Peyer's patch (tissue), 4 donors: ENCODE measurements around the gene SDHB.

Source experiments
- POLR2A ChIP-seq, 2 donors: fragments of 450-650 bp; IDR thresholded peaks; one replicate each; pipeline ENCODE4 v1.5.1; 2017; ENCODE audit warnings: antibody characterized with exemption in 2 of 2, mild to moderate bottlenecking in 2 of 2, moderate library complexity in 2 of 2
- TF ChIP-seq, protein P1 (sequence below), 6 experiments: fragments of 450-650 bp in 4 of 6; fragments of 200-600 bp in 2 of 6; sonication (generic) in 1 of 6; IDR thresholded peaks; one replicate each; pipeline ENCODE4 v1.5.1; 2017 to 2019; ENCODE audit warnings: antibody characterized with exemption in 6 of 6, mild to moderate bottlenecking in 3 of 6, moderate library complexity in 1 of 6

DNA sequence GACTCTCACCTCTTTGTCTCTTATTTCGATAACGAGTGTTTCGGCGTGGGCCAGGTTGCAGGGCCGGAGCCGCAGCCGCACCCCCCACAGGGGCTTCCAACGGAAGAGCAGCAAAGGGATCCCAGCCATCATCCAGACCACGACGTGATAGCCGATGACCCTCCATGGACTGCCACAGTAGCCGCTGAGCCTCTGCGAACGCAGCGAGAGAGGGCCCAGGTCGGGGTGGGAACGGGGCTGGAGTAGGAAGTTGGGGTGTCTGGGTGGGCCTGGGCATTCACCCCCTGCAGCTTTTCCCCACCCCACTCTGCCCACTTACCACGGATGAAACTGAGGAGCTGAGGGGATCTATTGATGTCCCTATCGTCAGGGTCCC is 48.5 kb downstream of the SDHB start:
- TF ChIP-seq, protein P1, sequence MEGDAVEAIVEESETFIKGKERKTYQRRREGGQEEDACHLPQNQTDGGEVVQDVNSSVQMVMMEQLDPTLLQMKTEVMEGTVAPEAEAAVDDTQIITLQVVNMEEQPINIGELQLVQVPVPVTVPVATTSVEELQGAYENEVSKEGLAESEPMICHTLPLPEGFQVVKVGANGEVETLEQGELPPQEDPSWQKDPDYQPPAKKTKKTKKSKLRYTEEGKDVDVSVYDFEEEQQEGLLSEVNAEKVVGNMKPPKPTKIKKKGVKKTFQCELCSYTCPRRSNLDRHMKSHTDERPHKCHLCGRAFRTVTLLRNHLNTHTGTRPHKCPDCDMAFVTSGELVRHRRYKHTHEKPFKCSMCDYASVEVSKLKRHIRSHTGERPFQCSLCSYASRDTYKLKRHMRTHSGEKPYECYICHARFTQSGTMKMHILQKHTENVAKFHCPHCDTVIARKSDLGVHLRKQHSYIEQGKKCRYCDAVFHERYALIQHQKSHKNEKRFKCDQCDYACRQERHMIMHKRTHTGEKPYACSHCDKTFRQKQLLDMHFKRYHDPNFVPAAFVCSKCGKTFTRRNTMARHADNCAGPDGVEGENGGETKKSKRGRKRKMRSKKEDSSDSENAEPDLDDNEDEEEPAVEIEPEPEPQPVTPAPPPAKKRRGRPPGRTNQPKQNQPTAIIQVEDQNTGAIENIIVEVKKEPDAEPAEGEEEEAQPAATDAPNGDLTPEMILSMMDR (IDR thresholded peaks at IDR 0.05), result no peak
- no peak for TF ChIP-seq POLR2A (IDR thresholded peaks at IDR 0.05)
